Measurements from ENCODE around the gene EMC10.

DNA sequence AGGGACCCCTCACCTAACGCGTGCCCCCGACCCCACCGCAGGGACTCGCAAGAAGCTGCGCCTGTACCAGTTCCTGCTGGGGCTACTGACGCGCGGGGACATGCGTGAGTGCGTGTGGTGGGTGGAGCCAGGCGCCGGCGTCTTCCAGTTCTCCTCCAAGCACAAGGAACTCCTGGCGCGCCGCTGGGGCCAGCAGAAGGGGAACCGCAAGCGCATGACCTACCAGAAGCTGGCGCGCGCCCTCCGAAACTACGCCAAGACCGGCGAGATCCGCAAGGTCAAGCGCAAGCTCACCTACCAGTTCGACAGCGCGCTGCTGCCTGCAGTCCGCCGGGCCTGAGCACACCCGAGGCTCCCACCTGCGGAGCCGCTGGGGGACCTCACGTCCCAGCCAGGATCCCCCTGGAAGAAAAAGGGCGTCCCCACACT, 48.3 kb upstream of the EMC10 start:
- TF ChIP-seq, protein P1, sequence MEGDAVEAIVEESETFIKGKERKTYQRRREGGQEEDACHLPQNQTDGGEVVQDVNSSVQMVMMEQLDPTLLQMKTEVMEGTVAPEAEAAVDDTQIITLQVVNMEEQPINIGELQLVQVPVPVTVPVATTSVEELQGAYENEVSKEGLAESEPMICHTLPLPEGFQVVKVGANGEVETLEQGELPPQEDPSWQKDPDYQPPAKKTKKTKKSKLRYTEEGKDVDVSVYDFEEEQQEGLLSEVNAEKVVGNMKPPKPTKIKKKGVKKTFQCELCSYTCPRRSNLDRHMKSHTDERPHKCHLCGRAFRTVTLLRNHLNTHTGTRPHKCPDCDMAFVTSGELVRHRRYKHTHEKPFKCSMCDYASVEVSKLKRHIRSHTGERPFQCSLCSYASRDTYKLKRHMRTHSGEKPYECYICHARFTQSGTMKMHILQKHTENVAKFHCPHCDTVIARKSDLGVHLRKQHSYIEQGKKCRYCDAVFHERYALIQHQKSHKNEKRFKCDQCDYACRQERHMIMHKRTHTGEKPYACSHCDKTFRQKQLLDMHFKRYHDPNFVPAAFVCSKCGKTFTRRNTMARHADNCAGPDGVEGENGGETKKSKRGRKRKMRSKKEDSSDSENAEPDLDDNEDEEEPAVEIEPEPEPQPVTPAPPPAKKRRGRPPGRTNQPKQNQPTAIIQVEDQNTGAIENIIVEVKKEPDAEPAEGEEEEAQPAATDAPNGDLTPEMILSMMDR (conservative IDR thresholded peaks at IDR 0.05; ENCODE audit: low read depth, low read length): no peak
- TF ChIP-seq EZH2 (IDR thresholded peaks at IDR 0.05; ENCODE audit: borderline replicate concordance, low read depth, low read length, poor library complexity, severe bottlenecking): no peak
